ENCODE results near the gene RPL3.

DNA sequence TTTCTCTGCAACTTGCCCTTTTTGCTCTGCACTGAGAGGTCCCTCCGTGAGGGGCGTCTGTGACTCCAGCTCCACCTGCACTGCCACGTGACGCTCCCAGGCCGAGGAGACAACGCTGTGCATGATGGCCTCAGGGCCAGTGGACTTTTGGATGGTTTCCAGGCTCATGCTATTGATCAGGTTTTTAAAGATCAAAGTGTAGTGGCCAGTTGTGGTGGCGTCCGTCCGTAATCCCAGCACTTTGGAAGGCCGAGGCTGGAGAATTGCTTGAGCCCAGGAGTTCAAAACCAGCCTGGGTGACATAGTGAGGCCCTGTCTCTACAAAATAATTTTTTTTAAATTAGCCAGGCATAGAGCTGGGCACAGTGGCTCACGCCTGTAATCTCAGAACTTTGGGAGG is 16.1 kb downstream of the RPL3 start:
- TF ChIP-seq, protein P1, sequence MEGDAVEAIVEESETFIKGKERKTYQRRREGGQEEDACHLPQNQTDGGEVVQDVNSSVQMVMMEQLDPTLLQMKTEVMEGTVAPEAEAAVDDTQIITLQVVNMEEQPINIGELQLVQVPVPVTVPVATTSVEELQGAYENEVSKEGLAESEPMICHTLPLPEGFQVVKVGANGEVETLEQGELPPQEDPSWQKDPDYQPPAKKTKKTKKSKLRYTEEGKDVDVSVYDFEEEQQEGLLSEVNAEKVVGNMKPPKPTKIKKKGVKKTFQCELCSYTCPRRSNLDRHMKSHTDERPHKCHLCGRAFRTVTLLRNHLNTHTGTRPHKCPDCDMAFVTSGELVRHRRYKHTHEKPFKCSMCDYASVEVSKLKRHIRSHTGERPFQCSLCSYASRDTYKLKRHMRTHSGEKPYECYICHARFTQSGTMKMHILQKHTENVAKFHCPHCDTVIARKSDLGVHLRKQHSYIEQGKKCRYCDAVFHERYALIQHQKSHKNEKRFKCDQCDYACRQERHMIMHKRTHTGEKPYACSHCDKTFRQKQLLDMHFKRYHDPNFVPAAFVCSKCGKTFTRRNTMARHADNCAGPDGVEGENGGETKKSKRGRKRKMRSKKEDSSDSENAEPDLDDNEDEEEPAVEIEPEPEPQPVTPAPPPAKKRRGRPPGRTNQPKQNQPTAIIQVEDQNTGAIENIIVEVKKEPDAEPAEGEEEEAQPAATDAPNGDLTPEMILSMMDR (conservative IDR thresholded peaks at IDR 0.05; ENCODE audit: low read depth, low read length), result no peak
- TF ChIP-seq EZH2 (IDR thresholded peaks at IDR 0.05; ENCODE audit: borderline replicate concordance, low read depth, low read length, poor library complexity, severe bottlenecking), result no peak

Data from A673 (cell line).